Spleen (tissue), 7 donors: Measurements from ENCODE around the gene STAMBP.

Experiments used
- CTCF ChIP-seq, 11 experiments: fragments of 200-600 bp in 7 of 11; fragments of 450-650 bp in 4 of 11; sonication (generic) in 4 of 11; IDR thresholded peaks in 8 of 11; conservative IDR thresholded peaks in 3 of 11; 1 replicate in 7 of 11; 2 replicates in 4 of 11; pipeline versions ENCODE4 v1.4.0 to v1.8.0; 2016 to 2021; ENCODE audit warnings: antibody characterized with exemption in 11 of 11, inconsistent platforms in 4 of 11, mild to moderate bottlenecking in 1 of 11
- POLR2A ChIP-seq, 3 donors: fragments of 450-650 bp; IDR thresholded peaks; one replicate each; pipeline ENCODE4 v1.5.1; 2017; ENCODE audit warnings: antibody characterized with exemption in 3 of 3, mild to moderate bottlenecking in 1 of 3
- POLR2AphosphoS5 ChIP-seq, 3 donors: sonication (generic); formaldehyde crosslinking; IDR thresholded peaks; one replicate each; pipeline ENCODE4 v1.5.1; 2017; ENCODE audit warnings: antibody characterized with exemption in 3 of 3
- donor health status: DM: no; HTN: no; CAD: no; lungs with moderate emphysema.
- donor health status: DM: no; HTN: no; CAD: no.
- donor health status: DM: no; HTN: no; CAD: no.

DNA sequence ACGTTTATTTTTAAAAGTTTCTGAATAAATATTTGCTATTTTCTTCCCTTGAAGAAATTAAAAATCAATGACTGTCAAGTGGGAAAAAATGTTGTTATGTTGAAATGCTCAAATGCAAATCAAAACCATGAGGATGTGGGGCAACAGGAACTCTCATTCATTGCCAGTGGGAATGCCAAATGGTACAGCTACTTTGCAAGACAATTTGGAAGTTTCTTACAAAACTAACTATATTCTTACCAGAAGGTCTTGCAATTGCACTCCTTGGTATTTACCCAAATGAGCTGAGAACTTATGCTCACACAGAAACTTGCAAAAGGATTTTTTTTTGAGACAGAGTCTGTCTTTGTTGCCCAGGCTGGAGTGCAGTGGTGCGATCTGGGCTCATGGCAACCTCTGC, 56.6 kb downstream of the STAMBP start:
- no peak for TF ChIP-seq CTCF (IDR thresholded peaks at IDR 0.05 in 8 of 11, conservative IDR thresholded peaks at IDR 0.05 in 3 of 11)
- TF ChIP-seq POLR2AphosphoS5 (IDR thresholded peaks at IDR 0.05) = no peak
- no peak for TF ChIP-seq POLR2A (IDR thresholded peaks at IDR 0.05)
